HEK293 (cell line): ENCODE measurements around the gene ZNF771.

Source experiments
- CTCF ChIA-PET: fragments of 350-600 bp; formaldehyde crosslinking; extraction: SDS; loops from one replicate; lab custom pipeline; 2021; ENCODE audit warnings: antibody characterized with exemption; lab: Yijun Ruan, JAX
- POLR2A ChIA-PET: fragments of 300-600 bp; formaldehyde crosslinking; extraction: SDS; loops from one replicate; lab custom pipeline; 2020; ENCODE audit warnings: antibody characterized with exemption, inconsistent platforms; lab: Yijun Ruan, JAX
- H3K27ac ChIP-seq: fragments of 200-500 bp; sonication (Bioruptor generic); 2 replicates; pipeline ENCODE4 v1.5.1; 2014; ENCODE audit warnings: low read depth, low read length, control low read depth, inconsistent platforms; ENCODE audit errors: extremely low read depth
- H3K36me3 ChIP-seq, 2 experiments: fragments of 200-500 bp in 1 of 2; sonication (Bioruptor generic) in 1 of 2; 1 replicate in 1 of 2; 2 replicates in 1 of 2; pipeline ENCODE4 v1.5.1; 2014 to 2017; ENCODE audit warnings: inconsistent platforms in 2 of 2, low read length in 2 of 2; ENCODE audit not compliant: control insufficient read depth in 2 of 2, insufficient read depth in 1 of 2
- H3K4me1 ChIP-seq: fragments of 200-500 bp; sonication (Bioruptor generic); 2 replicates; pipeline ENCODE4 v1.5.1; 2014; ENCODE audit warnings: mild to moderate bottlenecking, low read length, inconsistent platforms; ENCODE audit not compliant: control insufficient read depth, insufficient read depth
- H3K4me3 ChIP-seq: 2 replicates; pipeline ENCODE4 v1.5.1; 2011; ENCODE audit warnings: low read depth, mild to moderate bottlenecking, control low read depth, low read length, moderate library complexity
- H3K9me3 ChIP-seq: fragments of 200-500 bp; sonication (Bioruptor generic); 2 replicates; pipeline ENCODE4 v1.5.1; 2014; ENCODE audit warnings: low read depth, low read length, inconsistent platforms; ENCODE audit not compliant: control insufficient read depth, insufficient read depth
- BCL6B ChIP-seq: fragments of 450-650 bp; formaldehyde crosslinking; IDR thresholded peaks from 2 replicates; pipeline ENCODE4 v1.5.1; 2017; ENCODE audit warnings: missing biosample characterization, missing genetic modification characterization
- KLF17 ChIP-seq: fragments of 450-650 bp; formaldehyde crosslinking; IDR thresholded peaks from 2 replicates; pipeline ENCODE4 v1.5.1; 2016; ENCODE audit warnings: missing biosample characterization, missing genetic modification characterization
- PRDM1 ChIP-seq: fragments of 450-650 bp; formaldehyde crosslinking; IDR thresholded peaks from 2 replicates; pipeline ENCODE4; 2016; ENCODE audit warnings: missing biosample characterization, missing genetic modification characterization
- PRDM10 ChIP-seq: fragments of 450-650 bp; formaldehyde crosslinking; IDR thresholded peaks from 2 replicates; pipeline ENCODE4 v1.5.1; 2016; ENCODE audit warnings: missing biosample characterization, missing genetic modification characterization
- TSHZ1 ChIP-seq: fragments of 450-650 bp; formaldehyde crosslinking; IDR thresholded peaks from 2 replicates; pipeline ENCODE4 v1.5.1; 2016; ENCODE audit warnings: missing biosample characterization, missing genetic modification characterization, borderline replicate concordance
- YY1 ChIP-seq: fragments of 450-650 bp; formaldehyde crosslinking; IDR thresholded peaks from 2 replicates; pipeline ENCODE4 v1.5.1; 2018; ENCODE audit warnings: missing biosample characterization, missing genetic modification characterization
- ZEB2 ChIP-seq: fragments of 450-650 bp; formaldehyde crosslinking; IDR thresholded peaks from 2 replicates; pipeline ENCODE4 v1.5.1; 2016; ENCODE audit warnings: missing biosample characterization, missing genetic modification characterization
- ZNF211 ChIP-seq: fragments of 450-650 bp; formaldehyde crosslinking; IDR thresholded peaks from 2 replicates; pipeline ENCODE4 v1.5.1; 2016; ENCODE audit warnings: low read depth, missing biosample characterization, missing genetic modification characterization
- ZNF280D ChIP-seq: fragments of 450-650 bp; formaldehyde crosslinking; IDR thresholded peaks from 2 replicates; pipeline ENCODE4 v1.5.1; 2016; ENCODE audit warnings: missing biosample characterization, missing genetic modification characterization
- ZNF302 ChIP-seq: fragments of 450-650 bp; formaldehyde crosslinking; IDR thresholded peaks from 2 replicates; pipeline ENCODE4 v1.5.1; 2016; ENCODE audit warnings: missing biosample characterization, missing genetic modification characterization, low read depth
- ZNF350 ChIP-seq: fragments of 450-650 bp; formaldehyde crosslinking; IDR thresholded peaks from 2 replicates; pipeline ENCODE4 v1.5.0; 2017; ENCODE audit warnings: missing biosample characterization, mild to moderate bottlenecking, missing genetic modification characterization
- ZNF621 ChIP-seq: fragments of 450-650 bp; formaldehyde crosslinking; IDR thresholded peaks from 2 replicates; pipeline ENCODE4 v1.5.1; 2017; ENCODE audit warnings: missing biosample characterization, missing genetic modification characterization
- ZNF692 ChIP-seq: fragments of 450-650 bp; formaldehyde crosslinking; IDR thresholded peaks from 2 replicates; pipeline ENCODE4 v1.5.1; 2016; ENCODE audit warnings: missing biosample characterization, missing genetic modification characterization

ZNF771 gene

GRCh38 chr16:30414159-30414558, 6.8 kb downstream of the ZNF771 start:
- H3K9me3 ChIP-seq: no peaks in the 10 kb centered on the region
- TF ChIP-seq YY1 (tag by site-specific recombination): no peak
- no peak for TF ChIP-seq ZNF211 (tag by site-specific recombination)
- TF ChIP-seq PRDM10 (tag by site-specific recombination): peak; percentile 52
- TF ChIP-seq BCL6B (tag by site-specific recombination): no peak
- peaks cover 12% of the 10 kb centered on the region for H3K4me1 ChIP-seq
- POLR2A ChIA-PET: interaction anchor here (0.5 to 1.6 kb wide), 2 partner anchors 72 to 196 kb away, joined by 3 read pairs; partner anchors contain the start of gene ZNF689
- CTCF ChIA-PET: interaction anchor here (0.6 to 1.1 kb wide), 5 partner anchors 16 to 270 kb away, joined by 3 to 5 read pairs (median 3); partner anchors contain the start of gene DCTPP1
- H3K36me3 ChIP-seq: peaks cover 21 to 83% of the 10 kb centered on the region in 2 experiments; a peak in 2 of 3 replicates
- H3K4me3 ChIP-seq: no peak overlapping the region
- no peak overlapping the region for H3K27ac ChIP-seq

GRCh38 chr16:30416047-30416603, 8.7 kb downstream of the ZNF771 start:
- Histone ChIP-seq H3K9me3 (no peaks in the 10 kb centered on the region), H3K4me3 (no peak overlapping the region), H3K4me1 (peaks cover 12% of the 10 kb centered on the region), H3K27ac (no peak overlapping the region), H3K36me3 (peaks cover 41 to 84% of the 10 kb centered on the region in 2 experiments; a peak in 2 of 3 replicates)
- CTCF ChIA-PET: interaction anchor here (0.6 to 1.0 kb wide), 4 partner anchors 21 to 428 kb away, joined by 3 to 5 read pairs (median 3); partner anchors contain the start of gene ZNF48
- POLR2A ChIA-PET: interaction anchor here (0.6 to 2.8 kb wide), 5 partner anchors 9 to 311 kb away, joined by 4 to 11 read pairs (median 6); partner anchors contain the start of genes TBC1D10B and ZNF771
- TF ChIP-seq ZNF350 (tag by site-specific recombination): no peak
- no peak for TF ChIP-seq ZNF302
- 0 out of 2 replicates have a peak, but pooled peaks have one; percentile 20 for TF ChIP-seq ZNF692 (tag by site-specific recombination)
- TF ChIP-seq ZEB2 (tag by site-specific recombination): peak; percentile 38
- TF ChIP-seq KLF17 (tag by site-specific recombination): peak; percentile 58
- TF ChIP-seq ZNF280D: no peak
- peak; percentile 78 for TF ChIP-seq PRDM10 (tag by site-specific recombination)
- no peak for TF ChIP-seq PRDM1
- no peak for TF ChIP-seq ZNF621
- peak; percentile 48; the same call in 1 of the 2 replicates for TF ChIP-seq TSHZ1 (tag by site-specific recombination)
